Measurements from ENCODE around the gene DDX24. TPM values are rescaled to one million over a fixed set of nuclear protein-coding genes. Genes with fewer than 3 reads are reported as not detected.

Gene DDX24
- total RNA-seq, 2 donors from 2014 or later: 110 to 142 TPM

- no peak for TF ChIP-seq CTCF (IDR thresholded peaks at IDR 0.05)
- peaks cover 14% of the 10 kb centered on the region for H3K36me3 ChIP-seq
- no peak overlapping the region for H3K4me3 ChIP-seq
- H3K9ac ChIP-seq (ENCODE audit: low read depth in 2 of 2, low read length in 2 of 2): no peak overlapping the region
- intact Hi-C loops (cut with DNase I): no loop called here
- peaks cover 9% of the 10 kb centered on the region for H3K4me1 ChIP-seq
- H3K27ac ChIP-seq: no peak overlapping the region
- H3K9me3 ChIP-seq: no peaks in the 10 kb centered on the region
- DNase-seq: no peak
- H3K27me3 ChIP-seq: no peaks in the 10 kb centered on the region
These were observed 22.3 kb downstream of the DDX24 start for GRCh38 chr14:94058674-94059138.

- TF ChIP-seq CTCF (IDR thresholded peaks at IDR 0.05): no peak
These were observed 22.8 kb downstream of the DDX24 start for GRCh38 chr14:94058128-94058673.

GRCh38 chr14:94056579-94057308, 24.3 kb downstream of the DDX24 start:
- Histone ChIP-seq H3K9me3 (no peaks in the 10 kb centered on the region), H3K4me1 (peaks cover 9% of the 10 kb centered on the region), H3K9ac (ENCODE audit: low read depth in 2 of 2, low read length in 2 of 2) (no peak overlapping the region), H3K27ac (no peak overlapping the region), H3K36me3 (peaks cover 7% of the 10 kb centered on the region), H3K27me3 (no peaks in the 10 kb centered on the region), H3K4me3 (no peak overlapping the region)
- no peak for DNase-seq
- intact Hi-C loops (cut with DNase I): no loop called here
- TF ChIP-seq CTCF (IDR thresholded peaks at IDR 0.05): no peak

More at GRCh38 chr14:94058128-94058673, 22.8 kb downstream of the DDX24 start:
- H3K9ac ChIP-seq (ENCODE audit: low read depth in 2 of 2, low read length in 2 of 2): no peak overlapping the region
- H3K4me3 ChIP-seq: no peak overlapping the region
- no peak for DNase-seq
- intact Hi-C loops (cut with DNase I): no loop called here
- H3K27ac ChIP-seq: no peak overlapping the region
- peaks cover 9% of the 10 kb centered on the region for H3K4me1 ChIP-seq
- peaks cover 14% of the 10 kb centered on the region for H3K36me3 ChIP-seq
- no peaks in the 10 kb centered on the region for H3K27me3 ChIP-seq
- H3K9me3 ChIP-seq: no peaks in the 10 kb centered on the region

GRCh38 chr14:94054936-94055335, 26.1 kb downstream of the DDX24 start:
- H3K36me3 ChIP-seq: peaks cover 13% of the 10 kb centered on the region
- peaks cover 9% of the 10 kb centered on the region for H3K4me1 ChIP-seq
- no peak for DNase-seq
- no peak overlapping the region for H3K27ac ChIP-seq
- no peak for TF ChIP-seq CTCF (IDR thresholded peaks at IDR 0.05)
- H3K9ac ChIP-seq (ENCODE audit: low read depth in 2 of 2, low read length in 2 of 2): no peak overlapping the region
- H3K4me3 ChIP-seq: no peak overlapping the region
- H3K9me3 ChIP-seq: no peaks in the 10 kb centered on the region
- intact Hi-C loops (cut with DNase I): no loop called here
- H3K27me3 ChIP-seq: no peaks in the 10 kb centered on the region

- TF ChIP-seq CTCF (IDR thresholded peaks at IDR 0.05): no peak
- no peak for DNase-seq
- Histone ChIP-seq H3K9me3 (no peaks in the 10 kb centered on the region), H3K36me3 (peaks cover 15% of the 10 kb centered on the region), H3K9ac (ENCODE audit: low read depth in 2 of 2, low read length in 2 of 2) (no peak overlapping the region), H3K27me3 (no peaks in the 10 kb centered on the region), H3K4me3 (no peak overlapping the region), H3K4me1 (peaks cover 9% of the 10 kb centered on the region), H3K27ac (no peak overlapping the region)
- intact Hi-C loops (cut with DNase I): no loop called here
These were observed 26.6 kb downstream of the DDX24 start for GRCh38 chr14:94054401-94054800.

Measured in colonic mucosa (tissue), 4 donors.